ENCODE data around the gene PUM1. TPM values are rescaled to one million over a fixed set of nuclear protein-coding genes. Genes with fewer than 3 reads are reported as not detected.

PUM1 gene
- total and polyA plus RNA-seq, 2 of the 8 experiments (the other 6 are each of a cell fraction or from before 2014, with no cell fraction given), result 122 to 177 TPM

DNA sequence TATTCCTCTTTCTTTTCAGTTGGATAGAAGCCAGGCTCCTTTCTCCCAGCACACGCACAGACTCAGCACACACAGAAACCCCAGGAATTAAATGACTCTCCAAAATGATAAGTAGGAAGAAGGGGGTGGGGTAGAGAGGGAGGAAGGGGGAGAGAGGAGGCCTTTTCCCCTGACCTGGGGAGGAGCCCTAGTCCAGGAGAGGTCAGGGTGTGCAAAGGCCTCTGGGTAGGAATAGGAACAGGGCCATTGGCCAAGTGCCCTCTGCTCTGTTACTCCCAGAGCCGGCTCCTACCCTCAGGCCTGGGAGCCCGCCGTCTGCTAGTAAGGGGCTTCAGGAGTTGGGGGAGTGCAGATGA, 35.6 kb upstream of the PUM1 start:
- no peak overlapping the region for H3K4me2 ChIP-seq (ENCODE audit: insufficient read depth in 1 of 2, low read depth in 2 of 2, low read length in 2 of 2)
- 92% methylated on average over 4 of the region's 4 CpGs; no CpG with 5 or more reads in 1 of the 2 experiments for WGBS, 2 experiments (ENCODE audit: extremely low coverage in 1 of 2, insufficient coverage in 1 of 2, insufficient read length in 1 of 2, insufficient replicate concordance in 2 of 2, low coverage in 1 of 2, low lambda C conversion rate in 2 of 2, missing lambda C conversion rate in 1 of 2)
- FAIRE-seq, result no peak

More for the DNA sequence above, 35.6 kb upstream of the PUM1 start:
- no peak for DNase-seq (ENCODE audit: low read depth in 1 of 2, low spot score in 2 of 2)
- Histone ChIP-seq H3K56ac (replicated peaks; ENCODE audit: insufficient read length, low read depth, low read length) (no peak overlapping the region), H3K23me2 (ENCODE audit: low read depth, low read length) (no peaks in the 10 kb centered on the region), H3K4me3 (ENCODE audit: extremely low read depth in 1 of 4, insufficient read depth in 2 of 4, low read depth in 3 of 4, low read length in 4 of 4) (no peak overlapping the region), H3K14ac (ENCODE audit: insufficient read length) (no peak overlapping the region), H2BK12ac (ENCODE audit: low read depth, low read length) (no peak overlapping the region), H3K23ac (ENCODE audit: insufficient read length) (no peak overlapping the region), H2BK15ac (ENCODE audit: low read length) (no peak overlapping the region), H3K4me1 (replicated peaks in 1 of 4; ENCODE audit: control insufficient read depth in 3 of 4, insufficient read depth in 4 of 4, low read length in 3 of 4) (peaks cover 0 to 4% (median 0%) of the 10 kb centered on the region in 4 experiments; a peak in 2 of 7 replicates), H2BK20ac (ENCODE audit: low read length) (no peak overlapping the region), H2BK120ac (replicated peaks; ENCODE audit: low read depth, low read length) (no peak overlapping the region), H4K20me1 (replicated peaks in 1 of 2; ENCODE audit: control insufficient read depth in 1 of 2, insufficient read depth in 2 of 2, low read length in 2 of 2) (no peaks in the 10 kb centered on the region), H2AFZ (ENCODE audit: low read length) (no peak overlapping the region), H4K91ac (replicated peaks; ENCODE audit: insufficient read length, low read length) (no peak overlapping the region), H4K8ac (ENCODE audit: extremely low read depth, insufficient read depth, low read length) (no peak overlapping the region), H3K4ac (replicated peaks; ENCODE audit: insufficient read length, low read depth, low read length) (no peak overlapping the region), H3K79me1 (ENCODE audit: low read depth, low read length) (no peaks in the 10 kb centered on the region), H3K36me3 (ENCODE audit: control insufficient read depth in 2 of 4, insufficient read depth in 4 of 4, low read length in 3 of 4) (no peaks in the 10 kb centered on the region), H2BK5ac (ENCODE audit: low read depth, low read length) (no peak overlapping the region), H3K79me2 (ENCODE audit: control insufficient read depth in 1 of 2, insufficient read depth in 2 of 2, low read length in 2 of 2) (no peaks in the 10 kb centered on the region), H3K27ac (ENCODE audit: low read depth, low read length) (no peak overlapping the region), H3K9ac (replicated peaks in 1 of 4; ENCODE audit: extremely low read depth in 1 of 4, low read depth in 3 of 4, low read length in 3 of 4) (no peak overlapping the region), H3K9me3 (ENCODE audit: insufficient read depth in 2 of 2, low read depth in 1 of 2, low read length in 1 of 2) (no peaks in the 10 kb centered on the region), H3K27me3 (replicated peaks in 1 of 4; ENCODE audit: control insufficient read depth in 3 of 4, extremely low read depth in 1 of 4, insufficient read depth in 3 of 4, low read length in 3 of 4) (no peaks in the 10 kb centered on the region), H4K5ac (ENCODE audit: insufficient read length, low read depth, low read length) (no peak overlapping the region), H3K18ac (ENCODE audit: extremely low read depth, low read length) (no peak overlapping the region), H2AK5ac (ENCODE audit: low read depth, low read length) (no peak overlapping the region)
- ChIA-PET POLR2A (ENCODE audit: partially characterized antibody) (no interaction called here), CTCF (ENCODE audit: partially characterized antibody) (no interaction called here)
- TF ChIP-seq SUZ12 (IDR thresholded peaks at IDR 0.05; ENCODE audit: low read length), result no peak
- TF ChIP-seq JUN (IDR thresholded peaks at IDR 0.05; ENCODE audit: low read depth, low read length), result no peak
- TF ChIP-seq KDM4A (IDR thresholded peaks at IDR 0.05; ENCODE audit: low read depth, low read length, severe bottlenecking), result no peak
- TF ChIP-seq POLR2A (IDR thresholded peaks at IDR 0.05; ENCODE audit: control extremely low read depth in 1 of 2, low read depth in 2 of 2, low read length in 2 of 2), result no peak
- TF ChIP-seq GABPA (IDR thresholded peaks at IDR 0.05; ENCODE audit: borderline replicate concordance, insufficient read depth, low read length), result no peak
- TF ChIP-seq TBP (IDR thresholded peaks at IDR 0.05; ENCODE audit: low read depth, low read length), result no peak
- TF ChIP-seq RFX5 (IDR thresholded peaks at IDR 0.05; ENCODE audit: borderline replicate concordance, low read depth, low read length), result no peak
- TF ChIP-seq SIRT6 (IDR thresholded peaks at IDR 0.05; ENCODE audit: low read length), result no peak
- no peak for TF ChIP-seq TAF7 (optimal IDR thresholded peaks at IDR 0.05; ENCODE audit: borderline replicate concordance, low read depth, low read length)
- TF ChIP-seq, protein P1, sequence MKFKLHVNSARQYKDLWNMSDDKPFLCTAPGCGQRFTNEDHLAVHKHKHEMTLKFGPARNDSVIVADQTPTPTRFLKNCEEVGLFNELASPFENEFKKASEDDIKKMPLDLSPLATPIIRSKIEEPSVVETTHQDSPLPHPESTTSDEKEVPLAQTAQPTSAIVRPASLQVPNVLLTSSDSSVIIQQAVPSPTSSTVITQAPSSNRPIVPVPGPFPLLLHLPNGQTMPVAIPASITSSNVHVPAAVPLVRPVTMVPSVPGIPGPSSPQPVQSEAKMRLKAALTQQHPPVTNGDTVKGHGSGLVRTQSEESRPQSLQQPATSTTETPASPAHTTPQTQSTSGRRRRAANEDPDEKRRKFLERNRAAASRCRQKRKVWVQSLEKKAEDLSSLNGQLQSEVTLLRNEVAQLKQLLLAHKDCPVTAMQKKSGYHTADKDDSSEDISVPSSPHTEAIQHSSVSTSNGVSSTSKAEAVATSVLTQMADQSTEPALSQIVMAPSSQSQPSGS (IDR thresholded peaks at IDR 0.05; ENCODE audit: low read length), result no peak

Measured in H1 (cell line).